Stimulated activated CD4-positive, alpha-beta T cell treated with anti-CD3 and anti-CD28 coated beads, Interleukin-2, amount 100 ng/mL, for 48 hours (primary cell): ENCODE results near the gene SLC25A27.
"Not testable (repeated sequence)": the region's sequence is repeated elsewhere in the genome, so short reads cannot be mapped to it uniquely, and the experiment has no call there.

Source experiments
- DNase-seq, 2 donors: peaks; one replicate each; pipeline ENCODE4 v3.0.0-alpha.2; 2020

Gene SLC25A27

GRCh38 chr6:46652603-46653438 is at the start of gene SLC25A27, which contains the start of gene CYP39A1:
Gene SLC25A27 (plus strand): TSS chr6:46652975. CDS start chr6:46653193, 218 bp downstream.
Gene CYP39A1 (minus strand): TSS chr6:46652818. CDS start chr6:46652582, 236 bp downstream.
- peak; percentile 72 to 74 for DNase-seq

GRCh38 chr6:46605091-46605797 is 47.5 kb upstream of the SLC25A27 start:
- DNase-seq, result no peak

- DNase-seq, result no peak
Observed at GRCh38 chr6:46606338-46606737, 46.4 kb upstream of the SLC25A27 start.

GRCh38 chr6:46610862-46611553 is 41.8 kb upstream of the SLC25A27 start:
- no peak for DNase-seq

- DNase-seq, result no peak
Observed at GRCh38 chr6:46612645-46613044, 40.1 kb upstream of the SLC25A27 start.

GRCh38 chr6:46618726-46619125 is 34.0 kb upstream of the SLC25A27 start:
- no peak for DNase-seq

- DNase-seq, result no peak
Observed at GRCh38 chr6:46626228-46626909, 26.4 kb upstream of the SLC25A27 start.

- no peak for DNase-seq
Observed at GRCh38 chr6:46626976-46627375, 25.8 kb upstream of the SLC25A27 start.

GRCh38 chr6:46628498-46628897 is 24.3 kb upstream of the SLC25A27 start:
- DNase-seq, result no peak

GRCh38 chr6:46628976-46629375 is 23.8 kb upstream of the SLC25A27 start:
- no peak for DNase-seq

GRCh38 chr6:46629691-46630090 is 23.1 kb upstream of the SLC25A27 start:
- no peak for DNase-seq

GRCh38 chr6:46632053-46632452 is 20.7 kb upstream of the SLC25A27 start:
- no peak for DNase-seq

GRCh38 chr6:46635462-46635861 is 17.3 kb upstream of the SLC25A27 start:
- DNase-seq, result no peak

- DNase-seq, result no peak
Observed at GRCh38 chr6:46637145-46637544, 15.6 kb upstream of the SLC25A27 start.

- DNase-seq, result no peak
Observed at GRCh38 chr6:46637933-46638332, 14.8 kb upstream of the SLC25A27 start.

GRCh38 chr6:46638650-46639049 is 14.1 kb upstream of the SLC25A27 start:
- DNase-seq, result no peak

GRCh38 chr6:46642928-46643751 is 9.6 kb upstream of the SLC25A27 start:
- DNase-seq, result no peak

GRCh38 chr6:46645265-46645664 is 7.5 kb upstream of the SLC25A27 start:
- no peak for DNase-seq

- DNase-seq, result not testable (repeated sequence)
Observed at GRCh38 chr6:46648108-46648507, 4.7 kb upstream of the SLC25A27 start.

GRCh38 chr6:46648869-46649492 is 3.8 kb upstream of the SLC25A27 start:
- no peak for DNase-seq

GRCh38 chr6:46651006-46651405 is 1.8 kb upstream of the SLC25A27 start:
- no peak for DNase-seq
